ENCODE measurements around the gene AHDC1. TPM values are rescaled to one million over a fixed set of nuclear protein-coding genes. Genes with fewer than 3 reads are reported as not detected.

AHDC1 gene
- total and polyA plus RNA-seq, 2 of the 13 experiments (the other 11 are each of a cell fraction or from before 2014, with no cell fraction given), result 1.0 to 2.7 TPM

- TF ChIP-seq, protein P1, sequence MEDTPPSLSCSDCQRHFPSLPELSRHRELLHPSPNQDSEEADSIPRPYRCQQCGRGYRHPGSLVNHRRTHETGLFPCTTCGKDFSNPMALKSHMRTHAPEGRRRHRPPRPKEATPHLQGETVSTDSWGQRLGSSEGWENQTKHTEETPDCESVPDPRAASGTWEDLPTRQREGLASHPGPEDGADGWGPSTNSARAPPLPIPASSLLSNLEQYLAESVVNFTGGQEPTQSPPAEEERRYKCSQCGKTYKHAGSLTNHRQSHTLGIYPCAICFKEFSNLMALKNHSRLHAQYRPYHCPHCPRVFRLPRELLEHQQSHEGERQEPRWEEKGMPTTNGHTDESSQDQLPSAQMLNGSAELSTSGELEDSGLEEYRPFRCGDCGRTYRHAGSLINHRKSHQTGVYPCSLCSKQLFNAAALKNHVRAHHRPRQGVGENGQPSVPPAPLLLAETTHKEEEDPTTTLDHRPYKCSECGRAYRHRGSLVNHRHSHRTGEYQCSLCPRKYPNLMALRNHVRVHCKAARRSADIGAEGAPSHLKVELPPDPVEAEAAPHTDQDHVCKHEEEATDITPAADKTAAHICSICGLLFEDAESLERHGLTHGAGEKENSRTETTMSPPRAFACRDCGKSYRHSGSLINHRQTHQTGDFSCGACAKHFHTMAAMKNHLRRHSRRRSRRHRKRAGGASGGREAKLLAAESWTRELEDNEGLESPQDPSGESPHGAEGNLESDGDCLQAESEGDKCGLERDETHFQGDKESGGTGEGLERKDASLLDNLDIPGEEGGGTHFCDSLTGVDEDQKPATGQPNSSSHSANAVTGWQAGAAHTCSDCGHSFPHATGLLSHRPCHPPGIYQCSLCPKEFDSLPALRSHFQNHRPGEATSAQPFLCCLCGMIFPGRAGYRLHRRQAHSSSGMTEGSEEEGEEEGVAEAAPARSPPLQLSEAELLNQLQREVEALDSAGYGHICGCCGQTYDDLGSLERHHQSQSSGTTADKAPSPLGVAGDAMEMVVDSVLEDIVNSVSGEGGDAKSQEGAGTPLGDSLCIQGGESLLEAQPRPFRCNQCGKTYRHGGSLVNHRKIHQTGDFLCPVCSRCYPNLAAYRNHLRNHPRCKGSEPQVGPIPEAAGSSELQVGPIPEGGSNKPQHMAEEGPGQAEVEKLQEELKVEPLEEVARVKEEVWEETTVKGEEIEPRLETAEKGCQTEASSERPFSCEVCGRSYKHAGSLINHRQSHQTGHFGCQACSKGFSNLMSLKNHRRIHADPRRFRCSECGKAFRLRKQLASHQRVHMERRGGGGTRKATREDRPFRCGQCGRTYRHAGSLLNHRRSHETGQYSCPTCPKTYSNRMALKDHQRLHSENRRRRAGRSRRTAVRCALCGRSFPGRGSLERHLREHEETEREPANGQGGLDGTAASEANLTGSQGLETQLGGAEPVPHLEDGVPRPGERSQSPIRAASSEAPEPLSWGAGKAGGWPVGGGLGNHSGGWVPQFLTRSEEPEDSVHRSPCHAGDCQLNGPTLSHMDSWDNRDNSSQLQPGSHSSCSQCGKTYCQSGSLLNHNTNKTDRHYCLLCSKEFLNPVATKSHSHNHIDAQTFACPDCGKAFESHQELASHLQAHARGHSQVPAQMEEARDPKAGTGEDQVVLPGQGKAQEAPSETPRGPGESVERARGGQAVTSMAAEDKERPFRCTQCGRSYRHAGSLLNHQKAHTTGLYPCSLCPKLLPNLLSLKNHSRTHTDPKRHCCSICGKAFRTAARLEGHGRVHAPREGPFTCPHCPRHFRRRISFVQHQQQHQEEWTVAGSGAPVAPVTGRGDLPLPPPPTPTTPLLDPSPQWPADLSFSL (CRISPR knock-in tag; IDR thresholded peaks at IDR 0.05), result peak; percentile 61; the same call in 1 of the 2 replicates
- no peak for TF ChIP-seq LCORL (IDR thresholded peaks at IDR 0.05)
- peak; percentile 33; the same call in 1 of the 2 replicates for TF ChIP-seq LCORL (CRISPR knock-in tag; IDR thresholded peaks at IDR 0.05)
- no peak for TF ChIP-seq KIAA2018 (CRISPR knock-in tag; IDR thresholded peaks at IDR 0.05; ENCODE audit: borderline replicate concordance)
- TF ChIP-seq ZNF501 (CRISPR knock-in tag; IDR thresholded peaks at IDR 0.05), result 0 out of 2 replicates have a peak, but pooled peaks have one; percentile 36
- TF ChIP-seq, protein P2, sequence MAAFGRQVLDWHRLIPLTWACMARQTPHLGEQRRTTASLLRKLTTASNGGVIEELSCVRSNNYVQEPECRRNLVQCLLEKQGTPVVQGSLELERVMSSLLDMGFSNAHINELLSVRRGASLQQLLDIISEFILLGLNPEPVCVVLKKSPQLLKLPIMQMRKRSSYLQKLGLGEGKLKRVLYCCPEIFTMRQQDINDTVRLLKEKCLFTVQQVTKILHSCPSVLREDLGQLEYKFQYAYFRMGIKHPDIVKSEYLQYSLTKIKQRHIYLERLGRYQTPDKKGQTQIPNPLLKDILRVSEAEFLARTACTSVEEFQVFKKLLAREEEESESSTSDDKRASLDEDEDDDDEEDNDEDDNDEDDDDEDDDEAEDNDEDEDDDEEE (CRISPR knock-in tag; IDR thresholded peaks at IDR 0.05), result 0 out of 2 replicates have a peak, but pooled peaks have one; percentile 1
- TF ChIP-seq MIER3 (CRISPR knock-in tag; IDR thresholded peaks at IDR 0.05; ENCODE audit: borderline replicate concordance), result no peak
- TF ChIP-seq FOXO4 (CRISPR knock-in tag; conservative IDR thresholded peaks at IDR 0.05), result 0 out of 2 replicates have a peak, but pooled peaks have one; percentile 70
Measured at GRCh38 chr1:27528818-27529703, 74.9 kb downstream of the AHDC1 start (continued).

Measured in HepG2 (cell line).